ENCODE data around the gene FMOD.

Gene FMOD

GRCh38 chr1:203304919-203305808 lies 45.8 kb downstream of the FMOD start, which contains the start of gene BTG2 (continued):
- TF ChIP-seq ZNF518A (tag by site-specific recombination; conservative IDR thresholded peaks at IDR 0.05; ENCODE audit: low read depth) (no peak), ZNF335 (tag by site-specific recombination; conservative IDR thresholded peaks at IDR 0.05) (peak; percentile 90), SP3 (tag by site-specific recombination; IDR thresholded peaks at IDR 0.05) (peak; percentile 46), ZNF654 (tag by site-specific recombination; IDR thresholded peaks at IDR 0.05; ENCODE audit: low read depth) (no peak), PRDM1 (tag by site-specific recombination; IDR thresholded peaks at IDR 0.05) (no peak), PATZ1 (tag by site-specific recombination; IDR thresholded peaks at IDR 0.05) (peak; percentile 63), ZNF600 (tag by site-specific recombination; IDR thresholded peaks at IDR 0.05) (peak; percentile 22; the same call in 1 of the 2 replicates), ZNF777 (tag by site-specific recombination; IDR thresholded peaks at IDR 0.05; ENCODE audit: borderline replicate concordance) (no peak), MEIS1 (CRISPR knock-in tag; IDR thresholded peaks at IDR 0.05; ENCODE audit: borderline replicate concordance) (no peak), SCRT1 (tag by site-specific recombination; IDR thresholded peaks at IDR 0.05; ENCODE audit: borderline replicate concordance) (peak; percentile 42; the same call in 1 of the 2 replicates), ZNF623 (tag by site-specific recombination; IDR thresholded peaks at IDR 0.05) (no peak), ZBTB20 (tag by site-specific recombination; IDR thresholded peaks at IDR 0.05) (peak; percentile 70), MZF1 (tag by site-specific recombination; IDR thresholded peaks at IDR 0.05; ENCODE audit: borderline replicate concordance) (no peak), ZNF354C (tag by site-specific recombination; IDR thresholded peaks at IDR 0.05; ENCODE audit: borderline replicate concordance, low read depth) (no peak), ZNF391 (tag by site-specific recombination; IDR thresholded peaks at IDR 0.05; ENCODE audit: borderline replicate concordance, low read depth) (peak; percentile 85), ZNF747 (tag by site-specific recombination; IDR thresholded peaks at IDR 0.05) (no peak), ZNF302 (tag by site-specific recombination; IDR thresholded peaks at IDR 0.05; ENCODE audit: low read depth) (no peak), ZNF114 (tag by site-specific recombination; IDR thresholded peaks at IDR 0.05) (no peak)
- TF ChIP-seq, protein P1, sequence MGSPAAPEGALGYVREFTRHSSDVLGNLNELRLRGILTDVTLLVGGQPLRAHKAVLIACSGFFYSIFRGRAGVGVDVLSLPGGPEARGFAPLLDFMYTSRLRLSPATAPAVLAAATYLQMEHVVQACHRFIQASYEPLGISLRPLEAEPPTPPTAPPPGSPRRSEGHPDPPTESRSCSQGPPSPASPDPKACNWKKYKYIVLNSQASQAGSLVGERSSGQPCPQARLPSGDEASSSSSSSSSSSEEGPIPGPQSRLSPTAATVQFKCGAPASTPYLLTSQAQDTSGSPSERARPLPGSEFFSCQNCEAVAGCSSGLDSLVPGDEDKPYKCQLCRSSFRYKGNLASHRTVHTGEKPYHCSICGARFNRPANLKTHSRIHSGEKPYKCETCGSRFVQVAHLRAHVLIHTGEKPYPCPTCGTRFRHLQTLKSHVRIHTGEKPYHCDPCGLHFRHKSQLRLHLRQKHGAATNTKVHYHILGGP (tag by site-specific recombination; IDR thresholded peaks at IDR 0.05), result no peak
- TF ChIP-seq, protein P2, sequence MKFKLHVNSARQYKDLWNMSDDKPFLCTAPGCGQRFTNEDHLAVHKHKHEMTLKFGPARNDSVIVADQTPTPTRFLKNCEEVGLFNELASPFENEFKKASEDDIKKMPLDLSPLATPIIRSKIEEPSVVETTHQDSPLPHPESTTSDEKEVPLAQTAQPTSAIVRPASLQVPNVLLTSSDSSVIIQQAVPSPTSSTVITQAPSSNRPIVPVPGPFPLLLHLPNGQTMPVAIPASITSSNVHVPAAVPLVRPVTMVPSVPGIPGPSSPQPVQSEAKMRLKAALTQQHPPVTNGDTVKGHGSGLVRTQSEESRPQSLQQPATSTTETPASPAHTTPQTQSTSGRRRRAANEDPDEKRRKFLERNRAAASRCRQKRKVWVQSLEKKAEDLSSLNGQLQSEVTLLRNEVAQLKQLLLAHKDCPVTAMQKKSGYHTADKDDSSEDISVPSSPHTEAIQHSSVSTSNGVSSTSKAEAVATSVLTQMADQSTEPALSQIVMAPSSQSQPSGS (tag by site-specific recombination; IDR thresholded peaks at IDR 0.05; ENCODE audit: low read depth), result peak; percentile 37; the same call in 1 of the 2 replicates
- TF ChIP-seq, protein P3, sequence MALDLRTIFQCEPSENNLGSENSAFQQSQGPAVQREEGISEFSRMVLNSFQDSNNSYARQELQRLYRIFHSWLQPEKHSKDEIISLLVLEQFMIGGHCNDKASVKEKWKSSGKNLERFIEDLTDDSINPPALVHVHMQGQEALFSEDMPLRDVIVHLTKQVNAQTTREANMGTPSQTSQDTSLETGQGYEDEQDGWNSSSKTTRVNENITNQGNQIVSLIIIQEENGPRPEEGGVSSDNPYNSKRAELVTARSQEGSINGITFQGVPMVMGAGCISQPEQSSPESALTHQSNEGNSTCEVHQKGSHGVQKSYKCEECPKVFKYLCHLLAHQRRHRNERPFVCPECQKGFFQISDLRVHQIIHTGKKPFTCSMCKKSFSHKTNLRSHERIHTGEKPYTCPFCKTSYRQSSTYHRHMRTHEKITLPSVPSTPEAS (tag by site-specific recombination; IDR thresholded peaks at IDR 0.05), result no peak; the same call in 1 of the 2 replicates
- TF ChIP-seq, protein P4, sequence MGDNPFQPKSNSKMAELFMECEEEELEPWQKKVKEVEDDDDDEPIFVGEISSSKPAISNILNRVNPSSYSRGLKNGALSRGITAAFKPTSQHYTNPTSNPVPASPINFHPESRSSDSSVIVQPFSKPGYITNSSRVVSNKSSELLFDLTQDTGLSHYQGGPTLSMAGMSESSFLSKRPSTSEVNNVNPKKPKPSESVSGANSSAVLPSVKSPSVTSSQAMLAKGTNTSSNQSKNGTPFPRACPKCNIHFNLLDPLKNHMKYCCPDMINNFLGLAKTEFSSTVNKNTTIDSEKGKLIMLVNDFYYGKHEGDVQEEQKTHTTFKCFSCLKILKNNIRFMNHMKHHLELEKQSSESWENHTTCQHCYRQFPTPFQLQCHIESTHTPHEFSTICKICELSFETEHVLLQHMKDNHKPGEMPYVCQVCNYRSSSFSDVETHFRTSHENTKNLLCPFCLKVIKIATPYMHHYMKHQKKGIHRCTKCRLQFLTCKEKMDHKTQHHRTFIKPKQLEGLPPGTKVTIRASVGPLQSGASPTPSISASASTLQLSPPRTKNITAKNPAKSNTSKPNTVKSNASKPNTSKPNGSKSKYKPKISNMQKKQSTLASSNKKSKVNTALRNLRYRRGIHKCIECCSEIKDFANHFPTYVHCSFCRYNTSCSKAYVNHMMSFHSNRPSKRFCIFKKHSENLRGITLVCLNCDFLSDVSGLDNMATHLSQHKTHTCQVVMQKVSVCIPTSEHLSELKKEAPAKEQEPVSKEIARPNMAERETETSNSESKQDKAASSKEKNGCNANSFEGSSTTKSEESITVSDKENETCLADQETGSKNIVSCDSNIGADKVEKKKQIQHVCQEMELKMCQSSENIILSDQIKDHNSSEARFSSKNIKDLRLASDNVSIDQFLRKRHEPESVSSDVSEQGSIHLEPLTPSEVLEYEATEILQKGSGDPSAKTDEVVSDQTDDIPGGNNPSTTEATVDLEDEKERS (tag by site-specific recombination; IDR thresholded peaks at IDR 0.05), result no peak; the same call in 1 of the 2 replicates
